Osteoblast (primary cell): Measurements from ENCODE around the gene RYR2. TPM values are rescaled to one million over a fixed set of nuclear protein-coding genes. Genes with fewer than 3 reads are reported as not detected.
"Not testable (repeated sequence)": the region's sequence is repeated elsewhere in the genome, so short reads cannot be mapped to it uniquely, and the experiment has no call there.

Source experiments
- DNase-seq: peaks from one replicate; pipeline ENCODE4 v3.0.0; 2011; ENCODE audit warnings: low spot score, mixed read lengths; ENCODE audit not compliant: insufficient read length; ENCODE audit errors: missing footprints
- H2AFZ ChIP-seq: 2 replicates; pipeline ENCODE4 v1.6.0; 2011; ENCODE audit warnings: mild to moderate bottlenecking, low read length
- H3K27ac ChIP-seq: 2 replicates; pipeline ENCODE4 v1.5.1; 2011; ENCODE audit warnings: mild to moderate bottlenecking, low read depth, low read length, moderate library complexity
- H3K27me3 ChIP-seq: 2 replicates; pipeline ENCODE4 v1.6.0; 2012; ENCODE audit warnings: mild to moderate bottlenecking, control low read depth, inconsistent platforms, low read length, moderate library complexity; ENCODE audit not compliant: insufficient read depth
- H3K36me3 ChIP-seq: 2 replicates; pipeline ENCODE4 v1.5.1; 2011; ENCODE audit warnings: mild to moderate bottlenecking, low read length, control low read depth, moderate library complexity; ENCODE audit not compliant: insufficient read depth
- H3K4me1 ChIP-seq: 2 replicates; pipeline ENCODE4 v1.5.1; 2011; ENCODE audit warnings: mild to moderate bottlenecking, low read length, control low read depth, moderate library complexity; ENCODE audit not compliant: insufficient read depth
- H3K4me2 ChIP-seq: 2 replicates; pipeline ENCODE4 v1.6.0; 2011; ENCODE audit warnings: mild to moderate bottlenecking, low read length; ENCODE audit not compliant: insufficient read depth
- H3K4me3 ChIP-seq: fragments of 200-600 bp; sonication (generic); 3 replicates; pipeline ENCODE4 v1.5.1; 2012; ENCODE audit warnings: mild to moderate bottlenecking, low read length, inconsistent platforms; ENCODE audit not compliant: insufficient read depth
- H3K79me2 ChIP-seq: 2 replicates; pipeline ENCODE4 v1.6.0; 2012; ENCODE audit warnings: mild to moderate bottlenecking, low read length, control low read depth, inconsistent platforms; ENCODE audit not compliant: insufficient read depth
- H3K9me3 ChIP-seq: 2 replicates; pipeline ENCODE4 v1.5.1; 2011; ENCODE audit warnings: low read depth, low read length, control low read depth
- H4K20me1 ChIP-seq: 2 replicates; pipeline ENCODE4 v1.6.0; 2012; ENCODE audit warnings: mild to moderate bottlenecking, low read length, control low read depth; ENCODE audit not compliant: insufficient read depth
- total RNA-seq: library from RNA; depleted of rRNA; stranded (reverse); fragments of >200 nt; gene quantifications from 2 replicates; pipeline ENCODE4 v1.2.3, GENCODE V29; 2012
- TF ChIP-seq, protein P1 (sequence below): IDR thresholded peaks from 2 replicates; pipeline ENCODE4 v1.5.1; 2011; ENCODE audit warnings: mild to moderate bottlenecking, low read depth, low read length, moderate library complexity; ENCODE audit errors: extremely low read depth

RYR2 gene
- total RNA-seq, 1 donor, result not detected

DNA sequence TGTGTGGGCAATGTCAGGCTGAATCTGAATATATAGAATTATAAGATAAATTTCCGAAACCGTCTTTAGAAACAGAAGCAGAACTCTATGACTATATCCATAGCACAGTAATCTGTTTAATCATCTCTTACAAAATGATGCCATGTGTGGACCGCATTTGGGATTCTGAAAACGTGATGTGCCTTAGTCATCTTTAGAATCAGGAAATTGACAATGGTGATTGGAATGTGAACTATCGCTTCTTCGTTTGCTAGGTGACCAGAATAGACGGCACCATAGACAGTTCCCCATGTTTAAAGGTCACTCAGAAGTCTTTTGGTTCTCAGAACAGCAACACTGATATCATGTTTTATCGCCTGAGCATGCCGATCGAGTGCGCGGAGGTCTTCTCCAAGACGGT lies 548.4 kb downstream of the RYR2 start:
- TF ChIP-seq, protein P1, sequence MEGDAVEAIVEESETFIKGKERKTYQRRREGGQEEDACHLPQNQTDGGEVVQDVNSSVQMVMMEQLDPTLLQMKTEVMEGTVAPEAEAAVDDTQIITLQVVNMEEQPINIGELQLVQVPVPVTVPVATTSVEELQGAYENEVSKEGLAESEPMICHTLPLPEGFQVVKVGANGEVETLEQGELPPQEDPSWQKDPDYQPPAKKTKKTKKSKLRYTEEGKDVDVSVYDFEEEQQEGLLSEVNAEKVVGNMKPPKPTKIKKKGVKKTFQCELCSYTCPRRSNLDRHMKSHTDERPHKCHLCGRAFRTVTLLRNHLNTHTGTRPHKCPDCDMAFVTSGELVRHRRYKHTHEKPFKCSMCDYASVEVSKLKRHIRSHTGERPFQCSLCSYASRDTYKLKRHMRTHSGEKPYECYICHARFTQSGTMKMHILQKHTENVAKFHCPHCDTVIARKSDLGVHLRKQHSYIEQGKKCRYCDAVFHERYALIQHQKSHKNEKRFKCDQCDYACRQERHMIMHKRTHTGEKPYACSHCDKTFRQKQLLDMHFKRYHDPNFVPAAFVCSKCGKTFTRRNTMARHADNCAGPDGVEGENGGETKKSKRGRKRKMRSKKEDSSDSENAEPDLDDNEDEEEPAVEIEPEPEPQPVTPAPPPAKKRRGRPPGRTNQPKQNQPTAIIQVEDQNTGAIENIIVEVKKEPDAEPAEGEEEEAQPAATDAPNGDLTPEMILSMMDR, result no peak
- H3K36me3 ChIP-seq, result no peaks in the 10 kb centered on the region
- DNase-seq, result no peak
- no peak overlapping the region for H3K4me2 ChIP-seq
- no peaks in the 10 kb centered on the region for H3K27me3 ChIP-seq
- H2AFZ ChIP-seq, result no peak overlapping the region
- H4K20me1 ChIP-seq, result no peaks in the 10 kb centered on the region
- H3K4me1 ChIP-seq, result no peaks in the 10 kb centered on the region
- H3K4me3 ChIP-seq, result no peak overlapping the region
- no peaks in the 10 kb centered on the region for H3K79me2 ChIP-seq
- H3K9me3 ChIP-seq, result no peaks in the 10 kb centered on the region
- no peak overlapping the region for H3K27ac ChIP-seq

DNA sequence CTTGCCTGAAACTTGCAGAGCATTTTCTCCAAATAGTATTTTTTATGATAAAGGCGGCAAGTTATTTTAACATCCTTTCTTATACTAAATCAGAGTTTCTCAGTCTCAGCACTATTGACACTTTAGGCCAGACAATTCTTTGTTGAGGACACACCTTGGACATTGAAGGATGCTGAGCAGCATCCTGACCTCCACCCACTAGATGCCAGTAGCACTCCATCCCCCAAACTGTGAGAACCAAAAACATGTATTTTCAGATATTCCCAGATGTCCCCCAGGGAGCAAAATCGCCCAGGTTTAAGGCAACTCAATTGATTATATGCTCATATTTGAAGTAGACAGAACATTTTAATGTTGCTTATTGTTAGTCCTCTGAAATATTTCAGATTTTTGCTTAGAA lies 549.4 kb downstream of the RYR2 start:
- H3K4me2 ChIP-seq, result no peak overlapping the region
- H2AFZ ChIP-seq, result no peak overlapping the region
- TF ChIP-seq, protein P1, result no peak
- no peaks in the 10 kb centered on the region for H3K79me2 ChIP-seq
- no peak for DNase-seq
- no peak overlapping the region for H3K27ac ChIP-seq
- no peaks in the 10 kb centered on the region for H3K27me3 ChIP-seq
- no peak overlapping the region for H3K4me3 ChIP-seq
- no peaks in the 10 kb centered on the region for H4K20me1 ChIP-seq
- H3K9me3 ChIP-seq, result peaks cover 1% of the 10 kb centered on the region
- H3K4me1 ChIP-seq, result no peaks in the 10 kb centered on the region
- no peaks in the 10 kb centered on the region for H3K36me3 ChIP-seq

DNA sequence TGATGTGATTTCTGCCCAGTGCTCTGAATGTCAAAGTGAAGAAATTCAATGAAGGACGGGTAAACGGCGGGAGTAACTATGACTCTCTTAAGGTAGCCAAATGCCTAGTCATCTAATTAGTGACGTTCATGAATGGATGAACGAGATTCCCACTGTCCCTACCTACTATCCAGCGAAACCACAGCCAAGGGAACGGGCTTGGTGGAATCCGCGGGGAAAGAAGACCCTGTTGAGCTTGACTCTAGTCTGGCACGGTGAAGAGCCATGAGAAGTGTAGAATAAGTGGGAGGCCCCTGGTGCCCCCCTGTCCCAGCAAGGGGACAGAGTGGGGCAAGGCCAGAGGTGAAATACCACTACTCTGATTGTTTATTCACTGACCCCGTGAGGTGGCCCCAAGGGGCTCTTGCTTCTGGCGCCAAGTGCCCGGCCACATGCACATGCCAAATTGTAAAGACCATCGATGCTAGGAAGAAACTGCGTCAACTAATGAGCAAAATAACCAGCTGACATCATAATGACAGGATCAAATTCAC lies 561.1 kb downstream of the RYR2 start:
- not testable (repeated sequence) for H3K36me3 ChIP-seq, H3K79me2 ChIP-seq, H4K20me1 ChIP-seq, H3K4me2 ChIP-seq, H3K4me1 ChIP-seq, H3K9me3 ChIP-seq, H3K27me3 ChIP-seq, H2AFZ ChIP-seq, H3K4me3 ChIP-seq, DNase-seq, H3K27ac ChIP-seq

DNA sequence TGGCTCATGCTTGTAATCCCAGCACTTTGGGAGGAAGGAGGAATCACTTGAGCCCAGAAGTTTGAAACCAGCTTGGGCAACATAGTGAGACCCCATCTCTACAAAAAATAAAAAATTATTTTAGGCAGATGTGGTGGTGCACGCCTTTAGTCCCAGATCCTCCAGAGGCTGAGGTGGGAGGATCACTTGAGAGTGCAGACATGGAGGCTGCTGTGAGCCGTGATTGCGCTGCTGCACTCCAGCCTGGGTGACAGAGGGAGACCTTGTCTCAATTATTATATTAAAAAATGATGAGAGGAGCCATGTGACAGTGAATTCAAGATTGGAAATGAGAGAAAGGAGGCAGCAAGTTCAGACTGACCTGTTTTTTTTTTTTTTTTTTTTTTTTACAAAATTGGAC lies 566.4 kb downstream of the RYR2 start:
- Histone ChIP-seq H3K4me3 (no peak overlapping the region), H4K20me1 (no peaks in the 10 kb centered on the region), H3K9me3 (no peaks in the 10 kb centered on the region), H3K79me2 (no peaks in the 10 kb centered on the region), H3K4me2 (no peak overlapping the region), H3K27me3 (no peaks in the 10 kb centered on the region), H3K4me1 (no peaks in the 10 kb centered on the region), H2AFZ (no peak overlapping the region), H3K27ac (no peak overlapping the region), H3K36me3 (no peaks in the 10 kb centered on the region)
- DNase-seq, result no peak
- TF ChIP-seq, protein P1, result no peak
